ENCODE results near the gene NEDD4L.
"Not testable (repeated sequence)": the region's sequence is repeated elsewhere in the genome, so short reads cannot be mapped to it uniquely, and the experiment has no call there.

The NEDD4L gene

GRCh38 chr18:58046794-58047555 lies 2.9 kb downstream of the NEDD4L start:
- H3K27me3 ChIP-seq (ENCODE audit: insufficient read depth, insufficient read length): no peaks in the 10 kb centered on the region
- H3K9me3 ChIP-seq (ENCODE audit: insufficient read depth, low read length): no peaks in the 10 kb centered on the region
- no peaks in the 10 kb centered on the region for H3K4me1 ChIP-seq (ENCODE audit: insufficient read depth, insufficient read length)
- DNase-seq (ENCODE audit: low read depth, low spot score): no peak
- H3K4me3 ChIP-seq (ENCODE audit: insufficient read length, low read depth): no peak overlapping the region
- H3K9ac ChIP-seq (ENCODE audit: insufficient read length, low read depth): no peak overlapping the region
- no peaks in the 10 kb centered on the region for H3K36me3 ChIP-seq (ENCODE audit: insufficient read depth, insufficient read length, low read length)
- TF ChIP-seq ZNF274 (IDR thresholded peaks at IDR 0.05; ENCODE audit: low read depth, low read length) (no peak), SUZ12 (IDR thresholded peaks at IDR 0.05; ENCODE audit: extremely low read depth, insufficient read depth, insufficient read length) (no peak), YY1 (IDR thresholded peaks at IDR 0.05; ENCODE audit: insufficient read depth, insufficient read length) (no peak)

GRCh38 chr18:58047556-58047882 lies 3.5 kb downstream of the NEDD4L start:
- no peak for DNase-seq (ENCODE audit: low read depth, low spot score)
- no peak for TF ChIP-seq YY1 (IDR thresholded peaks at IDR 0.05; ENCODE audit: insufficient read depth, insufficient read length)
- no peak for TF ChIP-seq ZNF274 (IDR thresholded peaks at IDR 0.05; ENCODE audit: low read depth, low read length)
- no peak for TF ChIP-seq SUZ12 (IDR thresholded peaks at IDR 0.05; ENCODE audit: extremely low read depth, insufficient read depth, insufficient read length)
- H3K4me3 ChIP-seq (ENCODE audit: insufficient read length, low read depth): no peak overlapping the region
- no peaks in the 10 kb centered on the region for H3K27me3 ChIP-seq (ENCODE audit: insufficient read depth, insufficient read length)
- no peaks in the 10 kb centered on the region for H3K9me3 ChIP-seq (ENCODE audit: insufficient read depth, low read length)
- no peak overlapping the region for H3K9ac ChIP-seq (ENCODE audit: insufficient read length, low read depth)
- H3K4me1 ChIP-seq (ENCODE audit: insufficient read depth, insufficient read length): no peaks in the 10 kb centered on the region
- no peaks in the 10 kb centered on the region for H3K36me3 ChIP-seq (ENCODE audit: insufficient read depth, insufficient read length, low read length)

GRCh38 chr18:58048081-58048642 lies 4.1 kb downstream of the NEDD4L start:
- no peaks in the 10 kb centered on the region for H3K27me3 ChIP-seq (ENCODE audit: insufficient read depth, insufficient read length)
- no peaks in the 10 kb centered on the region for H3K9me3 ChIP-seq (ENCODE audit: insufficient read depth, low read length)
- H3K4me1 ChIP-seq (ENCODE audit: insufficient read depth, insufficient read length): no peaks in the 10 kb centered on the region
- H3K4me3 ChIP-seq (ENCODE audit: insufficient read length, low read depth): no peak overlapping the region
- no peaks in the 10 kb centered on the region for H3K36me3 ChIP-seq (ENCODE audit: insufficient read depth, insufficient read length, low read length)
- TF ChIP-seq YY1 (IDR thresholded peaks at IDR 0.05; ENCODE audit: insufficient read depth, insufficient read length): no peak
- no peak for DNase-seq (ENCODE audit: low read depth, low spot score)
- no peak overlapping the region for H3K9ac ChIP-seq (ENCODE audit: insufficient read length, low read depth)

GRCh38 chr18:58049000-58049688 lies 5.1 kb downstream of the NEDD4L start:
- TF ChIP-seq SUZ12 (IDR thresholded peaks at IDR 0.05; ENCODE audit: extremely low read depth, insufficient read depth, insufficient read length): no peak
- no peak for TF ChIP-seq YY1 (IDR thresholded peaks at IDR 0.05; ENCODE audit: insufficient read depth, insufficient read length)
- no peak for TF ChIP-seq ZNF274 (IDR thresholded peaks at IDR 0.05; ENCODE audit: low read depth, low read length)
- no peaks in the 10 kb centered on the region for H3K4me1 ChIP-seq (ENCODE audit: insufficient read depth, insufficient read length)
- H3K9me3 ChIP-seq (ENCODE audit: insufficient read depth, low read length): no peaks in the 10 kb centered on the region
- no peak overlapping the region for H3K4me3 ChIP-seq (ENCODE audit: insufficient read length, low read depth)
- H3K27me3 ChIP-seq (ENCODE audit: insufficient read depth, insufficient read length): no peaks in the 10 kb centered on the region
- H3K9ac ChIP-seq (ENCODE audit: insufficient read length, low read depth): no peak overlapping the region
- no peak for DNase-seq (ENCODE audit: low read depth, low spot score)
- H3K36me3 ChIP-seq (ENCODE audit: insufficient read depth, insufficient read length, low read length): no peaks in the 10 kb centered on the region

GRCh38 chr18:58050963-58051362 lies 6.9 kb downstream of the NEDD4L start:
- not testable (repeated sequence) for H3K4me3 ChIP-seq (ENCODE audit: insufficient read length, low read depth); H3K9me3 ChIP-seq (ENCODE audit: insufficient read depth, low read length); H3K4me1 ChIP-seq (ENCODE audit: insufficient read depth, insufficient read length); H3K36me3 ChIP-seq (ENCODE audit: insufficient read depth, insufficient read length, low read length); DNase-seq (ENCODE audit: low read depth, low spot score); H3K27me3 ChIP-seq (ENCODE audit: insufficient read depth, insufficient read length); H3K9ac ChIP-seq (ENCODE audit: insufficient read length, low read depth)

- no peak for TF ChIP-seq SUZ12 (IDR thresholded peaks at IDR 0.05; ENCODE audit: extremely low read depth, insufficient read depth, insufficient read length)
- TF ChIP-seq YY1 (IDR thresholded peaks at IDR 0.05; ENCODE audit: insufficient read depth, insufficient read length): no peak
- TF ChIP-seq ZNF274 (IDR thresholded peaks at IDR 0.05; ENCODE audit: low read depth, low read length): no peak
- H3K27me3 ChIP-seq (ENCODE audit: insufficient read depth, insufficient read length): no peaks in the 10 kb centered on the region
- H3K9ac ChIP-seq (ENCODE audit: insufficient read length, low read depth): no peak overlapping the region
- no peaks in the 10 kb centered on the region for H3K9me3 ChIP-seq (ENCODE audit: insufficient read depth, low read length)
- no peak overlapping the region for H3K4me3 ChIP-seq (ENCODE audit: insufficient read length, low read depth)
- no peak for DNase-seq (ENCODE audit: low read depth, low spot score)
- H3K4me1 ChIP-seq (ENCODE audit: insufficient read depth, insufficient read length): no peaks in the 10 kb centered on the region
- no peaks in the 10 kb centered on the region for H3K36me3 ChIP-seq (ENCODE audit: insufficient read depth, insufficient read length, low read length)
Measured at GRCh38 chr18:58051765-58052460, 7.9 kb downstream of the NEDD4L start.

- TF ChIP-seq YY1 (IDR thresholded peaks at IDR 0.05; ENCODE audit: insufficient read depth, insufficient read length) (no peak), SUZ12 (IDR thresholded peaks at IDR 0.05; ENCODE audit: extremely low read depth, insufficient read depth, insufficient read length) (no peak), ZNF274 (IDR thresholded peaks at IDR 0.05; ENCODE audit: low read depth, low read length) (no peak)
- Histone ChIP-seq H3K9me3 (ENCODE audit: insufficient read depth, low read length) (no peaks in the 10 kb centered on the region), H3K4me1 (ENCODE audit: insufficient read depth, insufficient read length) (no peaks in the 10 kb centered on the region), H3K9ac (ENCODE audit: insufficient read length, low read depth) (no peak overlapping the region), H3K4me3 (ENCODE audit: insufficient read length, low read depth) (no peak overlapping the region), H3K27me3 (ENCODE audit: insufficient read depth, insufficient read length) (no peaks in the 10 kb centered on the region), H3K36me3 (ENCODE audit: insufficient read depth, insufficient read length, low read length) (no peaks in the 10 kb centered on the region)
- DNase-seq (ENCODE audit: low read depth, low spot score): no peak
Measured at GRCh38 chr18:58052960-58053359, 8.9 kb downstream of the NEDD4L start.

Measured in NT2/D1 (cell line).